ENCODE data around the gene PRKD2. TPM values are rescaled to one million over a fixed set of nuclear protein-coding genes. Genes with fewer than 3 reads are reported as not detected.
"Not testable (repeated sequence)": the region's sequence is repeated elsewhere in the genome, so short reads cannot be mapped to it uniquely, and the experiment has no call there.

PRKD2 gene
- total RNA-seq, 1 donor from 2014 or later: 5.2 TPM

GRCh38 chr19:46712768-46713338 is 4.1 kb downstream of the PRKD2 start:
- not testable (repeated sequence) for DNase-seq (ENCODE audit: low read depth)

- no peak for DNase-seq (ENCODE audit: low read depth)
Measured at GRCh38 chr19:46710687-46711086, 6.2 kb downstream of the PRKD2 start.

GRCh38 chr19:46704379-46705076 is 12.4 kb downstream of the PRKD2 start:
- peak; percentile 55 for DNase-seq (ENCODE audit: low read depth)

GRCh38 chr19:46700704-46701103 is 16.2 kb downstream of the PRKD2 start:
- no peak for DNase-seq (ENCODE audit: low read depth)

GRCh38 chr19:46698395-46699321 is 18.3 kb downstream of the PRKD2 start:
- no peak for DNase-seq (ENCODE audit: low read depth)

- DNase-seq (ENCODE audit: low read depth): no peak
Measured at GRCh38 chr19:46697204-46697960, 19.5 kb downstream of the PRKD2 start.

- DNase-seq (ENCODE audit: low read depth): no peak
Measured at GRCh38 chr19:46696866-46697203, 20.1 kb downstream of the PRKD2 start.

GRCh38 chr19:46696052-46696451 is 20.9 kb downstream of the PRKD2 start:
- no peak for DNase-seq (ENCODE audit: low read depth)

- DNase-seq (ENCODE audit: low read depth): no peak
Measured at GRCh38 chr19:46693760-46694159, 23.2 kb downstream of the PRKD2 start.

GRCh38 chr19:46692918-46693722 is 23.8 kb downstream of the PRKD2 start:
- no peak for DNase-seq (ENCODE audit: low read depth)

- no peak for DNase-seq (ENCODE audit: low read depth)
Measured at GRCh38 chr19:46691948-46692347, 25.0 kb downstream of the PRKD2 start.

- DNase-seq (ENCODE audit: low read depth): no peak
Measured at GRCh38 chr19:46691104-46691503, 25.8 kb downstream of the PRKD2 start.

- no peak for DNase-seq (ENCODE audit: low read depth)
Measured at GRCh38 chr19:46689358-46689757, 27.6 kb downstream of the PRKD2 start.

- DNase-seq (ENCODE audit: low read depth): no peak
Measured at GRCh38 chr19:46687438-46688145, 29.3 kb downstream of the PRKD2 start.

GRCh38 chr19:46685189-46685588 is 31.7 kb downstream of the PRKD2 start:
- DNase-seq (ENCODE audit: low read depth): no peak

- DNase-seq (ENCODE audit: low read depth): no peak
Measured at GRCh38 chr19:46678110-46678732, 38.7 kb downstream of the PRKD2 start.

GRCh38 chr19:46674416-46675178 is 42.3 kb downstream of the PRKD2 start:
- no peak for DNase-seq (ENCODE audit: low read depth)

- DNase-seq (ENCODE audit: low read depth): no peak
Measured at GRCh38 chr19:46670813-46671212, 46.1 kb downstream of the PRKD2 start.

GRCh38 chr19:46668662-46669061 is 48.3 kb downstream of the PRKD2 start:
- no peak for DNase-seq (ENCODE audit: low read depth)
